Activated effector memory CD4-positive, alpha-beta T cell treated with Interleukin-2 at 50 U/mL for 16 hours (primary cell): ENCODE measurements around the gene BRD7.
A peak's percentile ranks its signal among the peaks of the same experiment; 100 is the strongest.

Source experiments
- DNase-seq: peaks from one replicate; pipeline ENCODE4 v3.0.0-alpha.2; 2020

BRD7 gene

DNA sequence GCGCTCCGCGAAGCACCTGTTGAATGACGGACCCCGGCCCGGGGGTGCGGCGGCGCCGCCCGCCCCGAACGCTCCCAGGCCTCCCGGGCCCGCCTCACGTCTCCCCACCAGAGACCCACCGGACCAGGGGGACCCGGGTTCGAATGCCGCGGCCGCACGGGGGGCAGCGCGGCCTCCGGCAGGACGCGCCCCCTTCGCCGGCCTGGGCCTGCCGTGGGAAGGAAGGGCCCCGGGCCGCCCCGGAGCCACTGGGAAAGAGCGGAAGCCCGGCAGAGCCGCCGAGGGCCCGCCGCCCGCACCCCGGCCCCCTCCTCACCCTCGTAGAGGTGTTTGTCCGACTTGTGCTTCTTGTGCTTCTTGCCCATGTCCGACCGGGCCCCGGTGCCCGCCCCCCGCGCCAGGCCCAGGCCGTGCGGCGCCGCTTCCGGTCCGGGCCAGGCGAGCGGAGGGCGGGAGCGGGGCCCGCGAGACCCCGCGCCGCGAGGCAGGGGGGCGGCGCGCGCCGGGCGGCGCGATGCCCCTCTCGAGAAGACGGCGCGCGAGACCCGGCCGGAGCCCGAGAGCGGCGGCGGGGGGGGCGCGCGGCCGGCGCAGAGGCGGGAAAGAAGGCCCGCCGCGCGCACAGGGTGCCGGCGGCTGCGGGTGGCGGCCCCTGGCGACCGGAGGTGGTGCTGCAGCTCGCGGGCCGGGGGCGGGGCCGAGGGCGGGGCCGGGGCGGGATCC, at the start of gene BRD7:
TSS of gene BRD7 (minus strand) at position 579 of the 723 bp plus-strand sequence. CDS start at position 365, 214 bp downstream.
- DNase-seq: peak; percentile 80

GRCh38 chr16:50416388-50416787, 47.6 kb upstream of the BRD7 start:
- no peak for DNase-seq

DNA sequence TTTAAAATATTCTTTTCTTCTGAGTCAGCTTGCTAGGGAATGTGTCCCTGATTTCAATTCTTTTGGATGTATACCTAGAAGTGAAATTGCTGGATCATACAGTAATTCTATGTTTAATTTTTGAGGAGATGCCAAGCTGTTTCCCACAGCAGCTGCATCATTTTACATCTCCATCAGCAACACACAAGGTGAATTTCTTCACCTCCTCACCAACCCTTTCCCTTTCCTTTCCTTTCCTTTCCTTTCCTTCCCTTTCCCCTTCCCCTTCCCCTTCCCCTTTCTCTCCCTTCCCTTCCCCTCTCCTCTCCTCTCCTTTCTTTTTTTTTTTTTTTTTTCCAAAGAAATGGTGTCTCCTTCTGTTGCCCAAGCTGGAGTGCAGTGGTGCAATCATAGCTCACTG, 45.4 kb upstream of the BRD7 start:
- no peak for DNase-seq

GRCh38 chr16:50411034-50411433, 42.2 kb upstream of the BRD7 start:
- DNase-seq: no peak

GRCh38 chr16:50408001-50408561, 39.3 kb upstream of the BRD7 start:
- DNase-seq: no peak

DNA sequence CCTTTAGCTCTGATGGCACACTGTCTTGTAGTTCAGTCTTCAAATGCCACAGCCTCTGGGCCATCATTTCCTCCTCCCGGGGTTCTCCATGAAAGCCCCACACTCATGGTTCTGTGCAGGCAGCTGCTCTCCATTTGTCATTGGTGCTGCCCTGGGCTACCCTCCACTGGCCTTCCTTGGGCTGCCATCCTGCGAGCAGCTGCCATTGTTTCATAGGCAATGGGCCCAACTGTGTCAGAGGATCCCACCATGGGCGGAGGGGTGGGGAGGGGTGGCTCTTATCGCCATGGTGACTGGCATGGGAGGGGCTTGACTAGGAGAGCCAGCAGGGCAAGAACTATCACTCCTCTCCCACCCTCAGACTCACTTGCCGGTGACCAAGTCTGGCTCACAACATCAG, 38.6 kb upstream of the BRD7 start:
- no peak for DNase-seq

DNA sequence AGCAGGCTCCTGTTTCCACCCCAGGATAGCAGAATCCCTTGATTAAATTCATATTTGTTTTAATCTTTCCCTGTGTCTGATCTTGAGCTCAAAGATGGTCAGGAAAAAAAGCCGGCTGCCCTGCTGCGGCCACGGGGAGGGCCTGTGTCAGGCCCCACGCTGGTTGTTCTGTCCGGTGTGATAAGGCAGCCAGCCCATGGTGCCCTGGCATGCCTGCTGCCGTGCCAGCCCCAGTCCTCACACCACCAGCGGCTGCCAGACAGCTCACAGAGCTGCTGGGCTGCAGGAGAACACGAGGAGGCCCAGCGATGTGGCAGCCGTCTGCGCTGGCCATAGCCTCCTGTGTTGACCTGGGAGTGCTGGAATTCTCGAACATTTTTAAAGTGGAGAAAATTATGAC, 34.7 kb upstream of the BRD7 start:
- DNase-seq: no peak

GRCh38 chr16:50402298-50402895, 33.6 kb upstream of the BRD7 start:
- no peak for DNase-seq

- DNase-seq: no peak
These were observed 32.6 kb upstream of the BRD7 start for GRCh38 chr16:50401355-50401754.

- no peak for DNase-seq
These were observed 32.2 kb upstream of the BRD7 start for GRCh38 chr16:50400967-50401348.

DNA sequence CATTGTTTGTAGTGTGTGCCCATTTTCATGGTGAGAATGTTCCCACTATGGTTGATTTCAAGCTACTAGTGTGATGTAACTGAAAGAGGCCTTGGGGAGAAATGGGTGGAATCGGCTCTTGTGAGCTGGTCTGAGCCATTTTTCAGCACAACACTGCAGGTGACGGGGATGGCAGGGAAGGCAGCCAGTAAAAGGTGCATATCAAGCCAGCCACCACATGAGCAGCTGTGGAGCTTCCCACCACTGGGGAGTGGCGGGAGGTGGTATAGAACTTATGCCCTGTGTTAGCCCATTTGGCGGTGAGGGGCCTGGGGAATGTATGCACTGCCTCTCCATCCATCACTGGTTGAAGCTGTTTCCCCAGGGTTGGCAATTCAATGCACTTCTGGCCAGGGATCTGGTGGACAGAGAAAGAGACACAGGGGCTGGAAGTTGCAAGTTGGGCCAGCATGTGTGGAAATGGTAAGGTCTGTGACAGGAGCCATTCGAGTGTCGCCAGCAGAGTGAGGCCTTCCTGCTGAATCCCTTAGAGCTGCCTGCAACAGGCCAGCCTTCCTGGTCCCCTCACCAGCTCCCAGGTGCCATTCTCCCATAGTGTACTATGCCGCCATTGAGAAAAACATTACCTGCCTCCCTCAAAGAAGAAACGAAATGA, 31.7 kb upstream of the BRD7 start:
- no peak for DNase-seq

- DNase-seq: no peak
These were observed 30.6 kb upstream of the BRD7 start for GRCh38 chr16:50399411-50399810.

DNA sequence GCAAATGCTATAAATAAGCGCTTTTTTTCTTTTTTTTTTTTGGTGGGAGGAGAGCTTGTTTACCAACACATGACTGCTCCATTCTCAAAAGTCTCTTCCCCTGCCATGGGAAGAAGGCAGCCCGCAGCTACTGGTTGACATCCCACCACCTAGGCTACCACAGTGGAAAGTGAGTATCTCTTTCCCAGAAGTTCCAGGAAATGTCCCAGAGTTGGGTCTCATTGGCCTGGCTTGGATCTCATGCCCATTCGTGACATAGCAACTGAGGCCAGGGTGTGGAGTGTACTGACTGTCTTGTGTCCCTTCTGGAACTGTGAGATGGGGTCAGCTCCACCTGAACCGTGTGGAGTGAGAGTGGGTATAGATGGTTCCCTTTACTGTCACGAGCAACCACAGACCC, 29.5 kb upstream of the BRD7 start:
- no peak for DNase-seq

DNA sequence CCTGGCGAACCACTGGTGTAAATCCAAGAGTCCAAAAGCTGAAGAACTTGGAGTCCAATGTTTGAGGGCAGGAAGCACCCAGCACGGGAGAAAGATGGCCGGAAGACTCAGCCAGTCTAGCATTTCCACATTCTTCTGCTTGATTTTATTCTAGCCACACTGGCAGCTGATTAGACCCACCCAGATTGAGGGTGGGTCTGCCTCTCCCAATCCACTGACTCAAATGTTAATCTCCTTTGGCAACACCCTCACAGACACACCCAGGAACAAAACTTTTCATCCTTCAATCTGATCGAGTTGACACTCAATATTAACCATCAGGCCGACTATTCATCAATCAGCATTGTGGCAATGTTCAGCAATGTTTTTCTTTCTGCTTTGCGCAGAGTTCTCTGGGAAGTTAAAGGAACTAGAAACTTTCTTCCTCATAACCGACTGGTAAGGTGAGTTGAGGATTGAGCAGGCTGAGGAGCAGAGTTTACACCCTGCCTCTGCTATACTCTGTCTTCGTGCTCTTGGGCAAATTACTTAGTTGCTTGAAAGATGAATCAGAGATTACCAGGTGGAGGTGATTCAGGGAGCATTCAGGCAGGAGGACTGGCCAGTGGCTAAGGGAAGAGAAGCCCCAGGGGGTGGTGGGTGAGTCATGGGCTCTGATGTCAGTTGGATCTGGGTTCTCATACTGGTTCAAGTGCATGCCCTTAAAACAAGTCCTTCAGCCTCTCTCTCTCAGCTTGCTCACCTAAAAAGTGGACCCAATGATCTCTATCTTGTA, 28.2 kb upstream of the BRD7 start:
- DNase-seq: no peak

GRCh38 chr16:50395763-50396710, 27.2 kb upstream of the BRD7 start:
- peak; percentile 8 for DNase-seq

GRCh38 chr16:50393858-50394802, 25.3 kb upstream of the BRD7 start:
- no peak for DNase-seq

GRCh38 chr16:50393416-50393815, 24.6 kb upstream of the BRD7 start:
- no peak for DNase-seq

DNA sequence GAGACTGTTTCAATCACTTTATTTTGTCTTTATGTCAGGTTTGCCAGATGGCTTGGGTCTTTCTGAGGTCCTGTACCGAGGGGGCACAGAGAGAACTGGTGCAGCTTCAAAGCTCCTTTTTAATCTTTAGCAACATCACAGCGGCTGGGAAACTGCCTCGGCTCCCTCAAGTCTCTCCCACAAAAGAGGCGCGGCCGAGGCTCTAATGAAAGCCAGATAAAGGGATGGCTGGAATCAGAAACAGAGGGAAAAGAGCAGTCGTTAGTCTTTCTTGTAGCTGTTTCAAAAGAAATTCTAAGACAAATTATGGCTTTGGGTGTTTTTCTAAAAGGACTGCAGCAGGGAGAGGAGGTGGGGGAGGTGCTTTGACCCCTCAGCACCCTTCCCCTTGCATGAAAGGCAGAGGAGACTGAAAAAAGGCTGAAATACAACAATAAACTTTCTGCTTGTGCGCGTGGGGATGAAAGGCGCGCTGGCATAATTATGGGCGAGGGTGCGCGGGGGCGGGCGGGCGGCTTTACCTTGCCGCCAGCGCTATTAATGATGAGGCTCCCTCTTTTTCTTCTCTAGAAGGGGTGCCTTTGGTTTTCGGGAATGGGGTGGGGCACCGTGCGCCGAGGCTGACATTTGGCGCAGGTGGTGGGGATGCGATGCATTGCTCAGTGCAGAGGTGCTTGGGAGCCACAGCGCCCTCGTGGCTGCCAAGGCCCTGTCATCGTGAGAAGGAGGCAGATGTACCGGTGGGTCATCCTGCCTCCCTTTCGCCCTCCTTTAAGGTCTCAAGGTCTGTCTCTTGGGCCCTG, 22.3 kb upstream of the BRD7 start:
- DNase-seq: no peak

- no peak for DNase-seq
These were observed 21.6 kb upstream of the BRD7 start for GRCh38 chr16:50390371-50390771.

DNA sequence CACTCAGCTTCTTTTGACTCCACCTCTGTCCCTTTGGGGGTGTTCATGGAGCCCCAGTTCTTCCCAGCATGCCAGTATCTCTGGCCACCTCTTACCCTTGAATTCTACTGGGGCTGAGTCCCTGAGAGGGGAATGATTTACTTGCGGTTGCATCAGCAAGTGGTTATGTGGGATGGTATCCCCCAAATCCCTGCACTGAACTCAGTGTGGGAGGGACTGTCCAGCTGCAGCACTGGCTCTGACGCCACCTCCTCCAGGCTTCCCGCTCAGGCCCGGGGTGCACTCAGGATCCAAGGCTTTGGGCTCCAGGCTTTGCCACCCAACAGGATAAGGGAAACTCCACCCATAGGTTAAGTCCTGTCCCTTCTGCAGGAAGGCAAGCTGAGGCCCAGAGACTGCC, 21.1 kb upstream of the BRD7 start:
- DNase-seq: no peak
